ENCODE results near the gene MACROD1. TPM values are rescaled to one million over a fixed set of nuclear protein-coding genes. Genes with fewer than 3 reads are reported as not detected.

MACROD1 gene
- total and polyA plus RNA-seq, 9 of the 15 experiments (the other 6 are each of a cell fraction or from before 2014, with no cell fraction given) = 1.1 to 60.0 (median 26.4) TPM

- no peak for TF ChIP-seq CREM (IDR thresholded peaks at IDR 0.05; ENCODE audit: low read depth)
- ChIA-PET POLR2A (no interaction called here), CTCF (ENCODE audit: low intra/inter-chr PET ratio) (no interaction called here)
- 75% methylated on average over 10 of the region's 16 CpGs for WGBS (ENCODE audit: insufficient coverage, low coverage, missing lambda C conversion rate)
- H3K9ac ChIP-seq (ENCODE audit: insufficient read depth in 1 of 2, low read depth in 2 of 2, low read length in 2 of 2) = 0 out of 4 replicates have a peak overlapping the region, but pooled peaks of 1 of the 2 experiments have one; percentile 23
- H4K20me1 ChIP-seq (replicated peaks; ENCODE audit: control insufficient read depth, insufficient read depth, low read length) = peaks cover 35% of the 10 kb centered on the region
- H3K4me1 ChIP-seq (replicated peaks in 1 of 2; ENCODE audit: control insufficient read depth in 2 of 2, insufficient read depth in 2 of 2, low read length in 2 of 2) = peaks cover 0 to 32% of the 10 kb centered on the region in 2 experiments; a peak in 1 of 5 replicates
- no peaks in the 10 kb centered on the region; the same call in 2 of the 3 replicates for H3K36me3 ChIP-seq (ENCODE audit: control insufficient read depth, insufficient read depth, low read length)
- no peak for DNase-seq (ENCODE audit: extremely low read depth in 1 of 4, low spot score in 3 of 4)
- no peaks in the 10 kb centered on the region for H3K27me3 ChIP-seq (ENCODE audit: control insufficient read depth in 2 of 2, insufficient read depth in 2 of 2, low read length in 2 of 2)
- no peak overlapping the region for H3K27ac ChIP-seq (ENCODE audit: extremely low read depth, low read depth, low read length)
- peaks cover 4% of the 10 kb centered on the region for H3K9me1 ChIP-seq (ENCODE audit: control insufficient read depth, insufficient read depth, low read length)
- no peaks in the 10 kb centered on the region for H3K9me3 ChIP-seq (replicated peaks; ENCODE audit: control insufficient read depth, insufficient read depth, low read depth, low read length)
- no TSS peak for BruUV-seq (replicated peaks)
- no peak for FAIRE-seq
- H2AFZ ChIP-seq (ENCODE audit: low read depth, low read length) = no peak overlapping the region
- ATAC-seq = no peak
- no peak overlapping the region for H3K4me2 ChIP-seq (ENCODE audit: insufficient read depth, low read length)
- in situ Hi-C loops (cut with MboI) = no loop called here
- H3K4me3 ChIP-seq = no peak overlapping the region
- intact Hi-C loops (cut with micrococcal nuclease) = no loop called here
- H3K79me2 ChIP-seq (ENCODE audit: control insufficient read depth, insufficient read depth, low read length) = no peaks in the 10 kb centered on the region
Measured at GRCh38 chr11:64138398-64138797, 27.5 kb downstream of the MACROD1 start.

GRCh38 chr11:64136765-64137441 is 29.0 kb downstream of the MACROD1 start:
- Histone ChIP-seq H3K27ac (ENCODE audit: extremely low read depth, low read depth, low read length) (no peak overlapping the region), H3K9ac (ENCODE audit: insufficient read depth in 1 of 2, low read depth in 2 of 2, low read length in 2 of 2) (no peak overlapping the region), H3K9me1 (ENCODE audit: control insufficient read depth, insufficient read depth, low read length) (peaks cover 5% of the 10 kb centered on the region), H2AFZ (ENCODE audit: low read depth, low read length) (no peak overlapping the region), H4K20me1 (replicated peaks; ENCODE audit: control insufficient read depth, insufficient read depth, low read length) (peaks cover 41% of the 10 kb centered on the region), H3K27me3 (ENCODE audit: control insufficient read depth in 2 of 2, insufficient read depth in 2 of 2, low read length in 2 of 2) (no peaks in the 10 kb centered on the region), H3K79me2 (ENCODE audit: control insufficient read depth, insufficient read depth, low read length) (no peaks in the 10 kb centered on the region), H3K4me2 (ENCODE audit: insufficient read depth, low read length) (no peak overlapping the region), H3K4me3 (no peak overlapping the region), H3K36me3 (ENCODE audit: control insufficient read depth, insufficient read depth, low read length) (no peaks in the 10 kb centered on the region; the same call in 2 of the 3 replicates), H3K9me3 (replicated peaks; ENCODE audit: control insufficient read depth, insufficient read depth, low read depth, low read length) (no peaks in the 10 kb centered on the region), H3K4me1 (replicated peaks in 1 of 2; ENCODE audit: control insufficient read depth in 2 of 2, insufficient read depth in 2 of 2, low read length in 2 of 2) (peaks cover 0 to 41% of the 10 kb centered on the region in 2 experiments; a peak in 1 of 5 replicates)
- WGBS (ENCODE audit: insufficient coverage, low coverage, missing lambda C conversion rate) = 68% methylated on average over 16 of the region's 17 CpGs
- FAIRE-seq = no peak
- CTCF ChIA-PET (ENCODE audit: low intra/inter-chr PET ratio) = no interaction called here
- intact Hi-C loops (cut with micrococcal nuclease) (no loop called here), in situ Hi-C loops (cut with MboI) (no loop called here)
- no peak for DNase-seq (ENCODE audit: extremely low read depth in 1 of 4, low spot score in 3 of 4)
- no peak for ATAC-seq
- no TSS peak for BruUV-seq (replicated peaks)
- POLR2A ChIA-PET = interaction anchor here (0.6 kb wide), 2 partner anchors 25 to 130 kb away, joined by 3 to 4 read pairs; no protein-coding TSS in a partner anchor
- no peak for TF ChIP-seq GABPA (tag; conservative IDR thresholded peaks at IDR 0.05; ENCODE audit: low read depth)
- no peak for TF ChIP-seq CBX1 (IDR thresholded peaks at IDR 0.05; ENCODE audit: low read depth)
- TF ChIP-seq FOXJ3 (CRISPR knock-in tag; IDR thresholded peaks at IDR 0.05) = no peak
- no peak for TF ChIP-seq BDP1 (IDR thresholded peaks at IDR 0.05; ENCODE audit: insufficient read depth, insufficient read length)
- TF ChIP-seq USF1 (CRISPR knock-in tag; IDR thresholded peaks at IDR 0.05) = no peak
- no peak for TF ChIP-seq E2F6 (IDR thresholded peaks at IDR 0.05; ENCODE audit: borderline replicate concordance in 1 of 2, extremely low read depth in 1 of 2, insufficient read depth in 1 of 2, insufficient read length in 1 of 2, low read depth in 1 of 2, low read length in 1 of 2, poor library complexity in 1 of 2, severe bottlenecking in 1 of 2)
- TF ChIP-seq ZNF77 (CRISPR knock-in tag; IDR thresholded peaks at IDR 0.05) = no peak
- TF ChIP-seq IRF2 (CRISPR knock-in tag; IDR thresholded peaks at IDR 0.05) = no peak
- no peak for TF ChIP-seq STAT6 (CRISPR knock-in tag; IDR thresholded peaks at IDR 0.05)
